Activated CD8-positive, alpha-beta memory T cell treated with anti-CD3 and anti-CD28 coated beads, Interleukin-2, amount 10 ng/mL, durations not matched to agents 7 days and 5 days (primary cell): Measurements from ENCODE around the gene RDH11. TPM values are rescaled to one million over a fixed set of nuclear protein-coding genes. Genes with fewer than 3 reads are reported as not detected.

Experiments used
- ATAC-seq: fragments of 150-1000 bp; cut with Tn5 transposase; one replicate; pipeline ENCODE4 v1.10.0; 2021; ENCODE audit warnings: moderate library complexity
- CTCF ChIA-PET: fragments of 350-600 bp; sonication (Branson Sonifier 250); formaldehyde crosslinking; loops from one replicate; lab custom pipeline; 2021; ENCODE audit warnings: antibody characterized with exemption; lab: Charles Lee
- DNase-seq: peaks from one replicate; pipeline ENCODE4 v3.0.0-alpha.2; 2020
- H3K27ac Mint-ChIP-seq: one replicate; pipeline ENCODE4 v1.8.0; 2021; ENCODE audit warnings: mild to moderate bottlenecking, mixed read lengths
- H3K27me3 Mint-ChIP-seq: one replicate; pipeline ENCODE4 v1.8.0; 2021; ENCODE audit warnings: mixed read lengths
- H3K36me3 Mint-ChIP-seq: one replicate; pipeline ENCODE4 v1.8.0; 2021; ENCODE audit warnings: mild to moderate bottlenecking, mixed read lengths
- H3K4me1 Mint-ChIP-seq: one replicate; pipeline ENCODE4 v1.8.0; 2021; ENCODE audit warnings: mixed read lengths
- H3K4me3 Mint-ChIP-seq: one replicate; pipeline ENCODE4 v1.8.0; 2021; ENCODE audit warnings: mild to moderate bottlenecking, moderate library complexity, mixed read lengths
- H3K9me3 Mint-ChIP-seq: one replicate; pipeline ENCODE4 v1.8.0; 2022; ENCODE audit warnings: low read depth, mixed read lengths
- total RNA-seq, 2 experiments: library from RNA; stranded (reverse); gene quantifications; one replicate each; pipeline ENCODE4 v1.2.3, GENCODE V29; 2021

RDH11 gene
- total RNA-seq, 2 experiments from 2014 or later = 49.6 to 59.8 TPM

- peak; percentile 94 for ATAC-seq
- no peaks in the 10 kb centered on the region for H3K9me3 Mint-ChIP-seq
- H3K4me3 Mint-ChIP-seq = peak overlapping the region; percentile 85
- DNase-seq = peak; percentile 91
- H3K4me1 Mint-ChIP-seq = peaks cover 37% of the 10 kb centered on the region
- H3K27me3 Mint-ChIP-seq = no peaks in the 10 kb centered on the region
- peak overlapping the region; percentile 91 for H3K27ac Mint-ChIP-seq
- CTCF ChIA-PET = interaction anchor here (0.8 to 2.9 kb wide), 9 partner anchors 9 to 268 kb away, joined by 3 to 22 read pairs (median 7); partner anchors contain the start of gene PIGH
- H3K36me3 Mint-ChIP-seq = peaks cover 23% of the 10 kb centered on the region
Observed at GRCh38 chr14:67694791-67695393, 672 bp downstream of the RDH11 start.

GRCh38 chr14:67690011-67690410 is 5.6 kb downstream of the RDH11 start:
- CTCF ChIA-PET = interaction anchor here (1.6 kb wide), 1 partner anchor 14 kb away, joined by 4 read pairs; no protein-coding TSS in a partner anchor
- H3K4me3 Mint-ChIP-seq = no peak overlapping the region
- H3K36me3 Mint-ChIP-seq = peaks cover 62% of the 10 kb centered on the region
- H3K27ac Mint-ChIP-seq = peak overlapping the region; percentile 39
- DNase-seq (no peak), ATAC-seq (no peak)
- H3K9me3 Mint-ChIP-seq = no peaks in the 10 kb centered on the region
- no peaks in the 10 kb centered on the region for H3K27me3 Mint-ChIP-seq
- H3K4me1 Mint-ChIP-seq = peaks cover 32% of the 10 kb centered on the region

- DNase-seq (no peak), ATAC-seq (no peak)
- Mint-ChIP-seq H3K4me1 (peaks cover 32% of the 10 kb centered on the region), H3K9me3 (no peaks in the 10 kb centered on the region), H3K36me3 (peaks cover 71% of the 10 kb centered on the region), H3K27me3 (no peaks in the 10 kb centered on the region), H3K27ac (no peak overlapping the region), H3K4me3 (no peak overlapping the region)
- CTCF ChIA-PET = no interaction called here
Observed at GRCh38 chr14:67683842-67684241, 11.7 kb downstream of the RDH11 start.

GRCh38 chr14:67680941-67681340 is 14.6 kb downstream of the RDH11 start:
- Mint-ChIP-seq H3K4me1 (peaks cover 41% of the 10 kb centered on the region), H3K4me3 (no peak overlapping the region), H3K9me3 (no peaks in the 10 kb centered on the region), H3K27me3 (no peaks in the 10 kb centered on the region), H3K36me3 (peaks cover 66% of the 10 kb centered on the region), H3K27ac (peak overlapping the region; percentile 79)
- CTCF ChIA-PET = interaction anchor here (1.0 to 1.2 kb wide), 4 partner anchors 23 to 96 kb away, joined by 3 to 4 read pairs (median 3); partner anchors contain the start of gene PIGH
- no peak for DNase-seq
- no peak for ATAC-seq

- CTCF ChIA-PET = interaction anchor here (1.0 to 1.2 kb wide), 4 partner anchors 24 to 96 kb away, joined by 3 to 4 read pairs (median 3); partner anchors contain the start of gene PIGH
- Mint-ChIP-seq H3K4me1 (peaks cover 43% of the 10 kb centered on the region), H3K27ac (peak overlapping the region; percentile 79), H3K27me3 (no peaks in the 10 kb centered on the region), H3K36me3 (peaks cover 60% of the 10 kb centered on the region), H3K9me3 (no peaks in the 10 kb centered on the region), H3K4me3 (no peak overlapping the region)
- DNase-seq (peak; percentile 72), ATAC-seq (peak; percentile 99)
Observed at GRCh38 chr14:67680121-67680602, 15.4 kb downstream of the RDH11 start.

- DNase-seq (no peak), ATAC-seq (no peak)
- no peaks in the 10 kb centered on the region for H3K9me3 Mint-ChIP-seq
- H3K4me3 Mint-ChIP-seq = no peak overlapping the region
- H3K27me3 Mint-ChIP-seq = no peaks in the 10 kb centered on the region
- peaks cover 53% of the 10 kb centered on the region for H3K36me3 Mint-ChIP-seq
- peaks cover 42% of the 10 kb centered on the region for H3K4me1 Mint-ChIP-seq
- CTCF ChIA-PET = interaction anchor here (0.6 to 2.2 kb wide), 3 partner anchors 11 to 360 kb away, joined by 3 to 10 read pairs (median 6); no protein-coding TSS in a partner anchor
- H3K27ac Mint-ChIP-seq = no peak overlapping the region
Observed at GRCh38 chr14:67679006-67679405, 16.6 kb downstream of the RDH11 start.

GRCh38 chr14:67675219-67675582 is 20.4 kb downstream of the RDH11 start:
- CTCF ChIA-PET = interaction anchor here (0.8 to 2.2 kb wide), 5 partner anchors 20 to 75 kb away, joined by 3 to 9 read pairs (median 3); partner anchors contain the start of genes PIGH and RDH11
- no peak for DNase-seq
- no peaks in the 10 kb centered on the region for H3K9me3 Mint-ChIP-seq
- peaks cover 24% of the 10 kb centered on the region for H3K36me3 Mint-ChIP-seq
- H3K27me3 Mint-ChIP-seq = no peaks in the 10 kb centered on the region
- H3K27ac Mint-ChIP-seq = peak overlapping the region; percentile 83
- peaks cover 36% of the 10 kb centered on the region for H3K4me1 Mint-ChIP-seq
- ATAC-seq = no peak
- H3K4me3 Mint-ChIP-seq = peak overlapping the region; percentile 90

- H3K4me3 Mint-ChIP-seq = peak within 1 kb of the TSS; percentile 90
- no peaks in the 10 kb centered on the region for H3K9me3 Mint-ChIP-seq
- CTCF ChIA-PET = interaction anchor here (0.7 to 2.8 kb wide), 10 partner anchors 20 to 247 kb away, joined by 3 to 28 read pairs (median 4); partner anchors contain the start of genes ARG2, PIGH and RDH11
- H3K27me3 Mint-ChIP-seq = no peaks in the 10 kb centered on the region
- ATAC-seq (peak; percentile 92), DNase-seq (peak; percentile 80)
- peaks cover 33% of the 10 kb centered on the region for H3K4me1 Mint-ChIP-seq
- peaks cover 24% of the 10 kb centered on the region for H3K36me3 Mint-ChIP-seq
- H3K27ac Mint-ChIP-seq = peak within 1 kb of the TSS; percentile 83
Observed at GRCh38 chr14:67674480-67675218, 20.9 kb downstream of the RDH11 start, which contains the start of gene VTI1B. VTI1B (minus strand) TSS chr14:67674632; CDS start chr14:67674489, 143 bp downstream.

- CTCF ChIA-PET = interaction anchor here (0.7 to 2.8 kb wide), 8 partner anchors 21 to 246 kb away, joined by 3 to 28 read pairs (median 4); partner anchors contain the start of genes ARG2, PIGH and RDH11
- Mint-ChIP-seq H3K27ac (peak overlapping the region; percentile 83), H3K4me3 (peak overlapping the region; percentile 90), H3K4me1 (peaks cover 38% of the 10 kb centered on the region), H3K27me3 (no peaks in the 10 kb centered on the region), H3K36me3 (peaks cover 24% of the 10 kb centered on the region), H3K9me3 (no peaks in the 10 kb centered on the region)
- ATAC-seq (peak; percentile 73), DNase-seq (peak; percentile 67)
Observed at GRCh38 chr14:67674139-67674479, 21.5 kb downstream of the RDH11 start.

GRCh38 chr14:67673451-67673850 is 22.1 kb downstream of the RDH11 start:
- peaks cover 39% of the 10 kb centered on the region for H3K4me1 Mint-ChIP-seq
- H3K4me3 Mint-ChIP-seq = peak overlapping the region; percentile 90
- CTCF ChIA-PET = interaction anchor here (0.9 to 2.8 kb wide), 7 partner anchors 22 to 246 kb away, joined by 3 to 28 read pairs (median 3); partner anchors contain the start of genes ARG2, PIGH and RDH11
- H3K27ac Mint-ChIP-seq = peak overlapping the region; percentile 81
- DNase-seq (no peak), ATAC-seq (no peak)
- no peaks in the 10 kb centered on the region for H3K27me3 Mint-ChIP-seq
- peaks cover 19% of the 10 kb centered on the region for H3K36me3 Mint-ChIP-seq
- H3K9me3 Mint-ChIP-seq = no peaks in the 10 kb centered on the region

GRCh38 chr14:67668559-67668958 is 27.0 kb downstream of the RDH11 start:
- Mint-ChIP-seq H3K36me3 (peaks cover 1% of the 10 kb centered on the region), H3K9me3 (no peaks in the 10 kb centered on the region), H3K27me3 (no peaks in the 10 kb centered on the region), H3K4me1 (peaks cover 49% of the 10 kb centered on the region), H3K4me3 (no peak overlapping the region), H3K27ac (no peak overlapping the region)
- ATAC-seq = peak; percentile 44
- CTCF ChIA-PET = interaction anchor here (1.0 to 10.7 kb wide), 6 partner anchors 9 to 97 kb away, joined by 3 to 96 read pairs (median 8); partner anchors contain the start of gene ARG2
- DNase-seq = no peak

GRCh38 chr14:67666750-67667449 is 28.7 kb downstream of the RDH11 start:
- Mint-ChIP-seq H3K9me3 (no peaks in the 10 kb centered on the region), H3K36me3 (peaks cover 7% of the 10 kb centered on the region), H3K27ac (peak overlapping the region; percentile 70), H3K4me3 (no peak overlapping the region), H3K27me3 (no peaks in the 10 kb centered on the region), H3K4me1 (peaks cover 41% of the 10 kb centered on the region)
- CTCF ChIA-PET = interaction anchor here (0.6 to 10.7 kb wide), 29 partner anchors 10 to 240 kb away, joined by 3 to 96 read pairs (median 5); partner anchors contain the start of genes ARG2 and RDH11
- DNase-seq (peak; percentile 52), ATAC-seq (peak; percentile 84)
